GM12872 (cell line): Measurements from ENCODE around the gene IZUMO3.

Source experiments
- CTCF ChIP-seq: IDR thresholded peaks from 3 replicates; pipeline ENCODE4 v1.5.1; 2011; ENCODE audit warnings: low read depth, mild to moderate bottlenecking, low read length, moderate library complexity; ENCODE audit not compliant: insufficient read depth

The IZUMO3 gene

GRCh38 chr9:24561957-24562356, 16.3 kb upstream of the IZUMO3 start:
- no peak for TF ChIP-seq CTCF

DNA sequence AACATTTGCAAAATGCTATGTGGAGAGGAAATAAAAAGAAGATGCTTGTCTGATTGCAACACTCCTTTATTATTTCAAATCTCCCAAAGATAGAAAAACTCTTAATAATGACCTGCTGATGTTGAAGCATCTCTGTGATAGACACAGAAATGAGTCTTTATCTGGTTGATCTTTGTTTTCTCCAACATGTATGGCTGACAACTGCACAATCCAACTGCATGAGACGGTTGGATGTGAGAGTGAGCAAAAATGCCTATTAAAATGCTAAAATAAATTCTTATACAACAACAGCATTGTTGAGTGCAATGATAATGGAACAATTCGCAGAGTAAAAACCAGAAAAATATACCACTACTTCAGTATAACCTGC, 7.5 kb upstream of the IZUMO3 start:
- TF ChIP-seq CTCF = no peak

DNA sequence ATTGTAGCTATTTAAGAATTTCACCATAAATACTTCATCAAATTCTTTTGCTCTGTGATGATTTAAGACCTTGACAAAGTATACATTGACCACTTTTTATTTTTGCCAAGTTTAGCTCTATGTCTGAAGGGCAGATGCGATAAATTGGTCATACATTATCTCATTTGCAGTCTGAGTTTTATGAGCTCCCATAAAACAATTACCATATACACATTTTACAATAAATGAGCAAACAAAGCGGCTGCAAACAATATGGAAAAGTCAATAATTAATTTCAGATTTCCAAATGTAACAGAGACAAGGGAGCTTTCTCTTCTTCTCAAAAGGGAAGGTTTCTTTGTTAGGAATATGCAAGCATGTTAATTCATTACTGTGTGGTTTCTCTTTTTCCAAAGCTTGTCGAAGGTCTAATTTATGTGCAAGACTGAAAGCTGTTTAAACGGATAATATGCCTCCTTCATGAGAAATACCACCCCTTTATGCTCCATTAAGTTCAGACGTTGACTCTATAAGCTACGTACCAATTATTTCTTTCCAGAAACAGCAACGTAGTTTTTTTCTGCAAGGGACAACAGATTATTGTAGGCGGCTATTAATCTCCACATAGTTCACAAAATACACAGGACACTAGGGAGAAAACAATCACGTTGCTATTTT, 7.0 kb upstream of the IZUMO3 start:
- TF ChIP-seq CTCF = no peak

DNA sequence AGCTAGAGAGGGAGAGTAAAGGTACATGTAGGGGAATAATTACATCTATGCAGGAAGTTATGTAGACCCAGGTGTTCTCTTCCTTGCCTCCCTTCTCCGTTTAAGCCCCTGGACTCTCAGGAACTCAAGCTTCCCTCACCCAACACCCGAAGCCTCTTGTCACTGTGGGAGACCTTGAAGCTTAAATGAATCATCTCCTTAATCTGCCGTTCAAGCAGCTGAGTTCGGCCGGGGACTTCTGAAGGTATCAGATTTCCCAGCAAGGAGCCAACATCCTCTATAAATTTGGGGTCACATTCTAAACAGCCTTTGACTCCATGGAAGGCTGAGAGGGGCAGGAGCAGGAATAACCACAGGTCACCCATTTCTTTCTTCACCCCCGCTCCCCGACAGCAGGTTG, 412 bp downstream of the IZUMO3 start:
- no peak for TF ChIP-seq CTCF

- no peak for TF ChIP-seq CTCF
Measured at GRCh38 chr9:24518545-24518944, 27.2 kb downstream of the IZUMO3 start.

- no peak for TF ChIP-seq CTCF
Measured at GRCh38 chr9:24516463-24516862, 29.2 kb downstream of the IZUMO3 start.

DNA sequence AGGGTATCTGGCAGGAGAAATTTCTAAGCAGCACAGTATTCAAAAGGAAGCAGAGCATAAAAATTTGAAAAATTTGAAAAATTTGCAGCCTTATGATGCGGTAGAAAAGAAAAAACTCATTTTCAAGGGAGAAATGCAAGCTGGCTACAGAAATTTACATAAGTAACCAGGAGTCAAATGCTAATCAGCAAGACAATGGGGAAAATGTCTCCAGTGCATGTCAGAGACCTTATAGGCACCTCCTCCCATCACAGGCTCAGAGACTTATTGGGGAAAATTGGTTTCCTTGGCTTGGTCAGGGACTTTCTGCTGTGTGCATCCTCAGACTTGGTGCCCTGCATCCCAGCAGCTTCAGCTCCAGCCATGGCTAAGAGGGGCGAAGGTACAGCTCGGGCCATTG, 35.8 kb downstream of the IZUMO3 start:
- TF ChIP-seq CTCF = no peak
